PC-3 (cell line): ENCODE results near the gene REXO1. TPM values are rescaled to one million over a fixed set of nuclear protein-coding genes. Genes with fewer than 3 reads are reported as not detected.

Experiments used
- ATAC-seq: fragments of 200-7000 bp; cut with Tn5 transposase; 2 replicates; pipeline ENCODE4 v1.9.1; 2020; ENCODE audit warnings: mild to moderate bottlenecking, moderate library complexity
- BruUV-seq: library from RNA; stranded (reverse); fragments of 400-500 nt; replicated peaks from 2 replicates; lab custom pipeline; 2021; lab: Mats Ljungman, UMichigan
- CTCF ChIA-PET: fragments of 300-600 bp; sonication (Branson Sonifier 250); formaldehyde crosslinking; loops from one replicate; lab custom pipeline; 2022; ENCODE audit warnings: antibody characterized with exemption; lab: Charles Lee
- POLR2A ChIA-PET: fragments of 300-600 bp; sonication (Branson Sonifier 250); formaldehyde crosslinking; loops from one replicate; lab custom pipeline; 2022; ENCODE audit warnings: antibody characterized with exemption; ENCODE audit not compliant: unreplicated experiment; lab: Charles Lee
- DNase-seq: peaks from one replicate; pipeline ENCODE4 v3.0.0-alpha.2; 2015
- H2AFZ ChIP-seq: fragments of 300-600 bp; sonication (generic); 2 replicates; pipeline ENCODE4 v1.6.0; 2016; ENCODE audit warnings: antibody characterized with exemption, low read length
- H3F3A ChIP-seq: fragments of 300-600 bp; sonication (generic); one replicate; pipeline ENCODE4 v1.6.0; 2017; ENCODE audit warnings: antibody characterized with exemption, low read length, control low read depth, mild to moderate bottlenecking; ENCODE audit not compliant: unreplicated experiment
- H3K27ac ChIP-seq: fragments of 300-600 bp; sonication (generic); 2 replicates; pipeline ENCODE4 v1.5.1; 2016; ENCODE audit warnings: mild to moderate bottlenecking, low read length
- H3K27me3 ChIP-seq: fragments of 300-600 bp; sonication (generic); 2 replicates; pipeline ENCODE4 v1.6.1; 2016; ENCODE audit warnings: low read length, mixed read lengths
- H3K36me3 ChIP-seq: fragments of 300-600 bp; sonication (generic); 2 replicates; pipeline ENCODE4 v1.6.1; 2016; ENCODE audit warnings: low read depth, mixed run types, low read length, mixed read lengths
- H3K4me1 ChIP-seq: fragments of 300-600 bp; sonication (generic); 2 replicates; pipeline ENCODE4 v1.5.1; 2016; ENCODE audit warnings: low read length; ENCODE audit not compliant: insufficient read depth
- H3K4me2 ChIP-seq: fragments of 300-600 bp; sonication (generic); 2 replicates; pipeline ENCODE4 v1.6.0; 2016; ENCODE audit warnings: low read length
- H3K4me3 ChIP-seq: fragments of 300-600 bp; sonication (generic); 2 replicates; pipeline ENCODE4 v1.5.1; 2016; ENCODE audit warnings: mild to moderate bottlenecking, low read length, mixed read lengths
- H3K79me2 ChIP-seq: fragments of 300-600 bp; sonication (generic); 2 replicates; pipeline ENCODE4 v1.6.1; 2017; ENCODE audit warnings: low read length, mixed read lengths
- H3K9ac ChIP-seq: fragments of 300-600 bp; sonication (generic); 2 replicates; pipeline ENCODE4 v1.6.0; 2016; ENCODE audit warnings: mild to moderate bottlenecking, low read length
- H3K9me2 ChIP-seq: fragments of 300-600 bp; sonication (generic); replicated peaks from 2 replicates; pipeline ENCODE4 v1.6.1; 2016; ENCODE audit warnings: mixed run types, low read length, mixed read lengths
- H3K9me3 ChIP-seq: fragments of 300-600 bp; sonication (generic); 2 replicates; pipeline ENCODE4 v1.6.1; 2016; ENCODE audit warnings: low read length, mixed read lengths
- H4K20me1 ChIP-seq: fragments of 300-600 bp; sonication (generic); 2 replicates; pipeline ENCODE4 v1.6.1; 2016; ENCODE audit warnings: low read length, mixed read lengths
- EZH2 ChIP-seq: fragments of 300-600 bp; sonication (generic); IDR thresholded peaks from one replicate; pipeline ENCODE4 v1.6.1; 2017; ENCODE audit warnings: antibody characterized with exemption, mild to moderate bottlenecking, low read length; ENCODE audit not compliant: unreplicated experiment
- EZH2phosphoT487 ChIP-seq: fragments of 300-600 bp; sonication (generic); IDR thresholded peaks from 2 replicates; pipeline ENCODE4 v1.6.1; 2018; ENCODE audit warnings: mild to moderate bottlenecking, antibody characterized with exemption, low read length, borderline replicate concordance
- intact Hi-C: fragments of 100-400 bp; cut with micrococcal nuclease; formaldehyde crosslinking; loops from 2 replicates; pipeline ENCODE4 v1.9.0; 2023
- total RNA-seq: library from RNA; depleted of rRNA; stranded (reverse); fragments of >200 nt; gene quantifications from 2 replicates; pipeline ENCODE4 v1.2.3, GENCODE V29; 2014
- TF ChIP-seq, protein P1 (sequence below): fragments of 300-600 bp; sonication (generic); conservative IDR thresholded peaks from 2 replicates; pipeline ENCODE4 v1.5.1; 2017; ENCODE audit warnings: antibody characterized with exemption, low read depth, mild to moderate bottlenecking, low read length

Gene REXO1
- total RNA-seq, 1 experiment from 2014 or later: 21.4 TPM

DNA sequence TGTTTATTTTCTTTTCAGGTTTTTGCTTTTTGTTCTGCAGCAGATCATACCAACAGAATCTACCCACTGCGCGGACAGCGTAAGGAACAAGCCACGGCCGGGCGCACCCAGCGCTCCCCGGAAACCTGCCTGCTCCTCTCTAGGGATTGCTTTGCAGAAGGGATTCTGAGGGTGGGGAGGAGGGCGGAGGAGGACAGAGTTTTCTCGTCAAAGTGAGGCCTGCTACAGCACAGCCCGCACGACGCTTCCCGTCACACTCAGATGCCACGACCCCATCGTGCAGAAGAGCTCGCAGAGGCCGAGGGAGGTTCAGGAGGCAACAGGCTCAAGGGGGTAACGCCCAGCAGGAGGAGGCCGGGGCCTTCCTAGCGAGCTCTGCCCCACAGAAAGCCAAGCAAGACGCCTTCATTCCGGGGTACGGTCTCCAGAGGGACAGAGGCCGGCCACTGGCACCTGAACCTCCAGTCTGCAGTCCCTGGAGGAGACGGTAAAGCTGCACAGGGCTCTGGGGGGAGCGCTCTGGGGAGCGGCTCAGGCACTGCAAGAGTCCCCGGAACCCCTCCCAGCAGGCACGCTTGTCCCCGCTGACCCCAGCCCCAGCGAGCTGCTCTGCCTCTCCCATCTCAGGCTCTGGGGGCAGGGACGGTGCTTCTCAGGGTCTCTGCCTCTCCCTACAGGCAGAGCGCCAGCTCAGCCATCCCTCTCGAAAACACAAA lies 6.9 kb downstream of the REXO1 start:
- no peak overlapping the region for H3K9ac ChIP-seq
- CTCF ChIA-PET: no interaction called here
- no peaks in the 10 kb centered on the region for H3F3A ChIP-seq
- H3K79me2 ChIP-seq: peaks cover 87% of the 10 kb centered on the region
- H3K4me1 ChIP-seq: peaks cover under 1% of the 10 kb centered on the region; the same call in 1 of the 2 replicates
- H3K27ac ChIP-seq: no peak overlapping the region
- H3K36me3 ChIP-seq: no peaks in the 10 kb centered on the region
- POLR2A ChIA-PET: no interaction called here
- no peak overlapping the region for H3K4me3 ChIP-seq
- no TSS peak for BruUV-seq
- H3K4me2 ChIP-seq: no peak overlapping the region
- H3K27me3 ChIP-seq: no peaks in the 10 kb centered on the region
- no peak for DNase-seq
- no peak for TF ChIP-seq EZH2phosphoT487
- TF ChIP-seq, protein P1, sequence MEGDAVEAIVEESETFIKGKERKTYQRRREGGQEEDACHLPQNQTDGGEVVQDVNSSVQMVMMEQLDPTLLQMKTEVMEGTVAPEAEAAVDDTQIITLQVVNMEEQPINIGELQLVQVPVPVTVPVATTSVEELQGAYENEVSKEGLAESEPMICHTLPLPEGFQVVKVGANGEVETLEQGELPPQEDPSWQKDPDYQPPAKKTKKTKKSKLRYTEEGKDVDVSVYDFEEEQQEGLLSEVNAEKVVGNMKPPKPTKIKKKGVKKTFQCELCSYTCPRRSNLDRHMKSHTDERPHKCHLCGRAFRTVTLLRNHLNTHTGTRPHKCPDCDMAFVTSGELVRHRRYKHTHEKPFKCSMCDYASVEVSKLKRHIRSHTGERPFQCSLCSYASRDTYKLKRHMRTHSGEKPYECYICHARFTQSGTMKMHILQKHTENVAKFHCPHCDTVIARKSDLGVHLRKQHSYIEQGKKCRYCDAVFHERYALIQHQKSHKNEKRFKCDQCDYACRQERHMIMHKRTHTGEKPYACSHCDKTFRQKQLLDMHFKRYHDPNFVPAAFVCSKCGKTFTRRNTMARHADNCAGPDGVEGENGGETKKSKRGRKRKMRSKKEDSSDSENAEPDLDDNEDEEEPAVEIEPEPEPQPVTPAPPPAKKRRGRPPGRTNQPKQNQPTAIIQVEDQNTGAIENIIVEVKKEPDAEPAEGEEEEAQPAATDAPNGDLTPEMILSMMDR: no peak
- H4K20me1 ChIP-seq: peaks cover 9% of the 10 kb centered on the region; the same call in 1 of the 2 replicates
- ATAC-seq: no peak
- no peaks in the 10 kb centered on the region for H3K9me2 ChIP-seq
- no peak overlapping the region for H2AFZ ChIP-seq
- H3K9me3 ChIP-seq: no peaks in the 10 kb centered on the region
- intact Hi-C loops: no loop called here

DNA sequence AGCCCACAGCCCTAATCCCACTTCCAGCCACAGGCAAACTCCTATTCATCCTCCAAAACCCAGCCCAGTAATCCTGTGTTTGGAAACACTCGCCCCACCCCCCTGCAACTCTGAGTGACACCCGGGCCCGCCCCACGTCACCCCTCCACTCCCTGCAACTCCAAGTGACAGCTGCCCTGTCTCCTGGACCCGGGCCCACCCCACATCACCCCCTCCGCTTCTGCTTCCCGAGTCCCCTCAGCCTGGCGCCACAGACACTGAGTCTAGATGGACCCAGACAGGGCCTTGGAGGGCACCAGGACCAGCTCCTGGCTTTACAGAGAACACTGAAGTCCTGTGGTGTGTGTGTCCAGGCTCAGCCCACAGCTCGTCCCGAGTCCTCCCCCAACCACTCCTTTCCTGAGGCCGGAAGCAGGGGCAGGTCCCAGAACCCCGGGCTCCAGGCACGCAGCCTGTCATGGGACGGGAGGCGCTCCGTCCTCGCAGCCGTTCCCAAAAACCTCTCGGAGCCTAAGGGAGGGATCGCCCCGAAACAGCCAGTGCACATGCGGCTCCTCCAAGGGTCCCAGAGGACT lies 7.7 kb downstream of the REXO1 start:
- BruUV-seq: no TSS peak
- DNase-seq (no peak), ATAC-seq (no peak)
- peaks cover 7% of the 10 kb centered on the region; the same call in 1 of the 2 replicates for H4K20me1 ChIP-seq
- TF ChIP-seq EZH2phosphoT487 (no peak), EZH2 (no peak)
- TF ChIP-seq, protein P1: no peak
- POLR2A ChIA-PET: no interaction called here
- H3K27me3 ChIP-seq: no peaks in the 10 kb centered on the region
- no peaks in the 10 kb centered on the region for H3K9me2 ChIP-seq
- H3F3A ChIP-seq: no peaks in the 10 kb centered on the region
- no peak overlapping the region for H3K9ac ChIP-seq
- H3K4me3 ChIP-seq: no peak overlapping the region
- no peaks in the 10 kb centered on the region for H3K36me3 ChIP-seq
- H2AFZ ChIP-seq: no peak overlapping the region
- H3K9me3 ChIP-seq: no peaks in the 10 kb centered on the region
- intact Hi-C loops: no loop called here
- H3K27ac ChIP-seq: no peak overlapping the region
- H3K79me2 ChIP-seq: peaks cover 87% of the 10 kb centered on the region
- CTCF ChIA-PET: no interaction called here
- no peaks in the 10 kb centered on the region for H3K4me1 ChIP-seq
- H3K4me2 ChIP-seq: no peak overlapping the region
